Adrenal gland (tissue), 12 donors: ENCODE data around the gene MYF5. TPM values are rescaled to one million over a fixed set of nuclear protein-coding genes. Genes with fewer than 3 reads are reported as not detected.

Source experiments
- DNase-seq, 7 donors: peaks; one replicate each; pipeline ENCODE4 v3.0.0-alpha.2; 2019 to 2020
- H3K27ac ChIP-seq, 5 donors: fragments of 200-600 bp; sonication (generic) in 4 of 5; 1 replicate in 3 of 5; 2 replicates in 2 of 5; pipeline versions ENCODE4 v1.5.1 to v1.8.0; 2016 to 2020; ENCODE audit warnings: mild to moderate bottlenecking in 1 of 5
- H3K27me3 ChIP-seq: fragments of 200-600 bp; 2 replicates; pipeline ENCODE4 v1.8.0; 2021
- H3K36me3 ChIP-seq, 2 donors: fragments of 200-600 bp; replicated peaks in 1 of 2; 1 replicate in 1 of 2; 2 replicates in 1 of 2; pipeline versions ENCODE4 v1.5.1 to v1.8.0; 2018 to 2022
- H3K4me1 ChIP-seq, 2 donors: fragments of 200-600 bp; replicated peaks in 1 of 2; 1 replicate in 1 of 2; 2 replicates in 1 of 2; pipeline versions ENCODE4 v1.5.1 to v1.8.0; 2018 to 2021
- H3K4me3 ChIP-seq, 4 donors: fragments of 200-600 bp; sonication (generic) in 3 of 4; one replicate each; pipeline ENCODE4 v1.5.1; 2016 to 2018
- H3K9me3 ChIP-seq, 3 donors: fragments of 200-600 bp; sonication (generic) in 1 of 3; replicated peaks in 1 of 3; 1 replicate in 2 of 3; 2 replicates in 1 of 3; pipeline versions ENCODE4 v1.5.1 to v1.8.0; 2016 to 2021
- POLR2A ChIP-seq, 2 donors: fragments of 450-650 bp; IDR thresholded peaks; one replicate each; pipeline ENCODE4 v1.6.1; 2017; ENCODE audit warnings: antibody characterized with exemption in 2 of 2, mild to moderate bottlenecking in 2 of 2, moderate library complexity in 1 of 2
- WGBS, 4 donors: extraction: QIAGEN DNeasy Blood & Tissue Kit in 2 of 4; methylation state at CpG; one replicate each; pipeline versions ENCODE4 v1.1.5 to v1.1.7; 2013 to 2017; 5-methylcytosine and 5-hydroxymethylcytosine counted together
- intact Hi-C, 2 donors: fragments of 100-400 bp; cut with DNase I; formaldehyde crosslinking; loops; one replicate each; pipeline versions ENCODE4 v1.14.1 to v1.15.0; 2022 to 2023
- polyA plus RNA-seq, 3 donors: library from polyadenylated mRNA; stranded (reverse); fragments of 200-250 nt in 2 of 3; fragments of 350-450 nt in 1 of 3; fragmentation: Illumina TruSeq in 1 of 3; extraction: RNeasy Lipid Tissue Mini Kit (QIAGEN cat#74804) in 1 of 3; gene quantifications; one replicate each; pipeline ENCODE4 v1.2.3, GENCODE V29; 2013 to 2014
- total RNA-seq, 9 donors: library from RNA; depleted of rRNA in 4 of 9; stranded (reverse); fragments of >200 nt in 4 of 9; fragments of 120-200 nt in 1 of 9; fragmentation: NEBNext Ultra II Directional in 1 of 9; extraction: Animal tissue kit (Norgen Biotek cat#: 25700) in 1 of 9; gene quantifications; one replicate each; pipeline versions ENCODE4 v1.1.0 to v1.2.4, GENCODE V29; 2013 to 2023
- TF ChIP-seq, protein P1 (sequence below), 6 experiments: fragments of 450-650 bp in 4 of 6; fragments of 200-600 bp in 2 of 6; sonication (generic) in 1 of 6; IDR thresholded peaks; 1 replicate in 5 of 6; 2 replicates in 1 of 6; pipeline versions ENCODE4 v1.5.1 to v1.8.0; 2016 to 2021; ENCODE audit warnings: antibody characterized with exemption in 6 of 6, mild to moderate bottlenecking in 2 of 6, moderate library complexity in 1 of 6
- donor health status: healthy with polysubstance abuse.
- donor health status: Bipolar disorder and iron deficiency.
- donor health status: DM: yes; HTN: yes; CAD: no.
- donor health status: DM: no; HTN: no; CAD: no.
- donor health status: DM: no; HTN: no; CAD: no.
- donor health status: DM: yes; HTN: yes; CAD: no.

MYF5 gene
- total and polyA plus RNA-seq, 12 donors = not detected

DNA sequence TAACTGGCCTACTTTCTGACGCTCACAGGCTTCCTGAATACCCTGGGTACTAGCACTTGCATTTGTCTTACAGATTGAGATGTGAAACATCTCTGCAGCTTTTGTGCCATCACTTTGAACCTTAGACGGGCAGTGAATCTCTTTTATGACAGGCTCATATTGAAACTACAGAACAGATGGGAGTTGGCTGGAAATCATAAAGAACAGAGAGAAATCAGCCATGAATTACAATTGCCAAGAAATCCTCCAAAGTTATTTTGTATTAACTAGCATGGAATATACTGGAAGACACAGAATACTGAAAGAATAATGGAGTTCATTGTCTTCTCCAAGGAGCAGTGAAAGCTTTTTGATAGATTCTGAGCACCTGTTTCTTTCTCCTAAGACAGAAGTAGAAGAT, 32.7 kb downstream of the MYF5 start:
- 52 to 66% (median 58%) methylated on average over 2 of the region's 2 CpGs for WGBS, 4 donors
- no peak for TF ChIP-seq POLR2A (IDR thresholded peaks at IDR 0.05)
- TF ChIP-seq, protein P1, sequence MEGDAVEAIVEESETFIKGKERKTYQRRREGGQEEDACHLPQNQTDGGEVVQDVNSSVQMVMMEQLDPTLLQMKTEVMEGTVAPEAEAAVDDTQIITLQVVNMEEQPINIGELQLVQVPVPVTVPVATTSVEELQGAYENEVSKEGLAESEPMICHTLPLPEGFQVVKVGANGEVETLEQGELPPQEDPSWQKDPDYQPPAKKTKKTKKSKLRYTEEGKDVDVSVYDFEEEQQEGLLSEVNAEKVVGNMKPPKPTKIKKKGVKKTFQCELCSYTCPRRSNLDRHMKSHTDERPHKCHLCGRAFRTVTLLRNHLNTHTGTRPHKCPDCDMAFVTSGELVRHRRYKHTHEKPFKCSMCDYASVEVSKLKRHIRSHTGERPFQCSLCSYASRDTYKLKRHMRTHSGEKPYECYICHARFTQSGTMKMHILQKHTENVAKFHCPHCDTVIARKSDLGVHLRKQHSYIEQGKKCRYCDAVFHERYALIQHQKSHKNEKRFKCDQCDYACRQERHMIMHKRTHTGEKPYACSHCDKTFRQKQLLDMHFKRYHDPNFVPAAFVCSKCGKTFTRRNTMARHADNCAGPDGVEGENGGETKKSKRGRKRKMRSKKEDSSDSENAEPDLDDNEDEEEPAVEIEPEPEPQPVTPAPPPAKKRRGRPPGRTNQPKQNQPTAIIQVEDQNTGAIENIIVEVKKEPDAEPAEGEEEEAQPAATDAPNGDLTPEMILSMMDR (IDR thresholded peaks at IDR 0.05) = no peak
- Histone ChIP-seq H3K9me3 (no peaks in the 10 kb centered on the region), H3K27me3 (no peaks in the 10 kb centered on the region), H3K4me3 (no peak overlapping the region), H3K4me1 (no peaks in the 10 kb centered on the region), H3K36me3 (no peaks in the 10 kb centered on the region), H3K27ac (no peak overlapping the region)
- no peak for DNase-seq
- intact Hi-C loops = no loop called here

DNA sequence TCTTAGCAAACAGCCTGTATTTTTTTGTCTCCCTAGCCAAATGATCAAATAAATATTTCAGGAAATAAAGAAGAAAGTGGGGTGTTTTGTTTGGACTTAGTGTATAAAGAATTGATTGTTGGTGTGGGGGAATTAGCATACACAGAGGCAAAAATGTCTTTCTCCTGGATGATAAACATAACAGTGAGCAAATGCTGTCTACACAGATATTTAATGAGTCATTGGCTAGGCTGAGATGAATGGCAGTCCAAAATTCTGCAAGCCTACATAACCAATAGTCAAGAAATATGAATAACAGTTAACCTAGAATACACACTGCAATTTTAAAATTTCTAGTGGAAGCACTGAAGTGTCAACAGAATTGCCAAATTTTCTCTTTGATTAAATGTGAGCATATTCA, 35.8 kb downstream of the MYF5 start:
- Histone ChIP-seq H3K9me3 (no peaks in the 10 kb centered on the region), H3K4me1 (no peaks in the 10 kb centered on the region), H3K27me3 (no peaks in the 10 kb centered on the region), H3K36me3 (no peaks in the 10 kb centered on the region), H3K27ac (no peak overlapping the region), H3K4me3 (no peak overlapping the region)
- intact Hi-C loops = no loop called here
- TF ChIP-seq, protein P1 (IDR thresholded peaks at IDR 0.05) = no peak
- TF ChIP-seq POLR2A (IDR thresholded peaks at IDR 0.05) = no peak
- DNase-seq = no peak

DNA sequence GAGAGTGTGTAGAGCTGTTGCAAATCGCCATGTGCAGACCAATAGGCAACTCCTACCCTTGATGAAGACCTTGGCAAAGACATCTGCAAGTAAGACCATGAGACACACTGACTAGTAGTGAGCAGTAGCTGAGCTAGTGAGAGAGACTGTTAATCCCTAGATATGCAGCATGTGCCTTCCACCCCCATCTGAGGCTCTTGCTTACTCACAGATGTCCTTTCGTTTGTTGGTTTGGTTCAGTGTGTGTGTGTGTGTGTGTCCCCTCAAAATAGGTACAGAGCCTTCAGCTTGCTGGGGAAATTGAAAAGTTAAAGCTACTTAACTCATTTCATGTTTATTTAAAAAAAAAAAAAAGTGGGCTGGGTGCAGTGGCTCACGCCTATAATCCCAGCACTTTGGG, 37.6 kb downstream of the MYF5 start:
- Histone ChIP-seq H3K9me3 (no peaks in the 10 kb centered on the region), H3K4me1 (no peaks in the 10 kb centered on the region), H3K36me3 (no peaks in the 10 kb centered on the region), H3K27ac (no peak overlapping the region), H3K4me3 (no peak overlapping the region), H3K27me3 (no peaks in the 10 kb centered on the region)
- 75 to 83% (median 77%) methylated on average over 3 of the region's 3 CpGs for WGBS, 4 donors
- DNase-seq = no peak
- intact Hi-C loops = no loop called here
- TF ChIP-seq, protein P1 (IDR thresholded peaks at IDR 0.05) = no peak
- no peak for TF ChIP-seq POLR2A (IDR thresholded peaks at IDR 0.05)

DNA sequence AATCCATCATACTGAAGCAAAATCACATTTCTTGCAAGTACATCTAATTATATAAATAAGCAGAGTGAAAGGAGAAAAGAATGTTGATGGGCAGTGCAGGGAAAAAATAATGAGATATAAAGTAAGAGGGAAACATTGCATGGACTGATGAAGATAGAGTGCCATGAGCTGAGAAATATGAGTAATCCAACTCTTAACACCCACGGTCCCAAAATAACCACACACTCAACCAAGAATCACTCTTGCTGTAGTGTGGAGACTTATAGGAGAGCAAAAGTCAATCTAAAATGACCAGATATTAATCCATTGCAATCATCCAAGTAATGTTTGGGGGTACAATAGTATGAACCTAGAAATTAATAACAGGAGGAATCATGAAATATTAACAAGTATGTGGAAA, 40.2 kb downstream of the MYF5 start:
- Histone ChIP-seq H3K27me3 (no peaks in the 10 kb centered on the region), H3K4me3 (no peak overlapping the region), H3K27ac (no peak overlapping the region), H3K36me3 (no peaks in the 10 kb centered on the region), H3K4me1 (no peaks in the 10 kb centered on the region), H3K9me3 (no peaks in the 10 kb centered on the region)
- 76 to 84% (median 81%) methylated on average over 1 of the region's 1 CpG for WGBS, 4 donors
- intact Hi-C loops = no loop called here
- DNase-seq = no peak
- no peak for TF ChIP-seq POLR2A (IDR thresholded peaks at IDR 0.05)
- TF ChIP-seq, protein P1 (IDR thresholded peaks at IDR 0.05) = no peak
